HG03460 (cell line): ENCODE results near the gene ZDHHC11.
"Not testable (repeated sequence)": the region's sequence is repeated elsewhere in the genome, so short reads cannot be mapped to it uniquely, and the experiment has no call there.

Source experiments
- ATAC-seq: cut with Tn5 transposase; IDR thresholded peaks from one replicate; pipeline ENCODE4 v1.9.1; 2021; ENCODE audit not compliant: unreplicated experiment

ZDHHC11 gene

GRCh38 chr5:816176-816575 is 34.6 kb downstream of the ZDHHC11 start:
- no peak for ATAC-seq

- ATAC-seq: no peak
These were observed 35.3 kb downstream of the ZDHHC11 start for GRCh38 chr5:815449-815848.

GRCh38 chr5:813575-813974 is 37.2 kb downstream of the ZDHHC11 start:
- ATAC-seq: not testable (repeated sequence)

- ATAC-seq: not testable (repeated sequence)
These were observed 39.4 kb downstream of the ZDHHC11 start for GRCh38 chr5:811384-811783.

- ATAC-seq: not testable (repeated sequence)
These were observed 42.9 kb downstream of the ZDHHC11 start for GRCh38 chr5:807719-808514.

- ATAC-seq: no peak
These were observed 49.3 kb downstream of the ZDHHC11 start for GRCh38 chr5:801472-801871.

- ATAC-seq: not testable (repeated sequence)
These were observed 49.7 kb downstream of the ZDHHC11 start for GRCh38 chr5:801055-801454.

GRCh38 chr5:798505-799138 is 52.2 kb downstream of the ZDHHC11 start:
- ATAC-seq: not testable (repeated sequence)

- ATAC-seq: not testable (repeated sequence)
These were observed 52.8 kb downstream of the ZDHHC11 start for GRCh38 chr5:797986-798385.

GRCh38 chr5:795873-796272 is 54.9 kb downstream of the ZDHHC11 start:
- not testable (repeated sequence) for ATAC-seq

GRCh38 chr5:794948-795347 is 55.8 kb downstream of the ZDHHC11 start:
- ATAC-seq: not testable (repeated sequence)

- not testable (repeated sequence) for ATAC-seq
These were observed 62.1 kb downstream of the ZDHHC11 start for GRCh38 chr5:788703-789102.

- not testable (repeated sequence) for ATAC-seq
These were observed 62.9 kb downstream of the ZDHHC11 start for GRCh38 chr5:787857-788233.

GRCh38 chr5:787224-787856 is 63.4 kb downstream of the ZDHHC11 start:
- ATAC-seq: not testable (repeated sequence)

GRCh38 chr5:785181-785705 is 65.5 kb downstream of the ZDHHC11 start:
- ATAC-seq: not testable (repeated sequence)

- peak; percentile 40 for ATAC-seq
These were observed 66.2 kb downstream of the ZDHHC11 start, which contains the start of gene ZDHHC11B for GRCh38 chr5:784428-785177. Gene ZDHHC11B, minus strand, starts transcription at chr5:784729. Its CDS starts 17,810 bp downstream, at chr5:766919.

GRCh38 chr5:783881-784427 is 66.8 kb downstream of the ZDHHC11 start:
- peak; percentile 15 for ATAC-seq

- not testable (repeated sequence) for ATAC-seq
These were observed 67.6 kb downstream of the ZDHHC11 start for GRCh38 chr5:783049-783802.

GRCh38 chr5:782356-782755 is 68.4 kb downstream of the ZDHHC11 start:
- ATAC-seq: not testable (repeated sequence)

GRCh38 chr5:780571-780970 is 70.2 kb downstream of the ZDHHC11 start:
- not testable (repeated sequence) for ATAC-seq
